Uterus (tissue), 4 donors: ENCODE measurements around the gene PPP1R26. TPM values are rescaled to one million over a fixed set of nuclear protein-coding genes. Genes with fewer than 3 reads are reported as not detected.

Experiments used
- total RNA-seq, 4 donors: library from RNA; depleted of rRNA in 3 of 4; stranded (reverse); fragments of >200 nt in 3 of 4; gene quantifications; one replicate each; pipeline versions ENCODE4 v1.1.0 to v1.2.4, GENCODE V29; 2014 to 2023
- donor health status: DM: yes; HTN: yes; CAD: no.

Gene PPP1R26
- total RNA-seq, 4 donors from 2014 or later, result 3.6 to 16.4 (median 10.6) TPM

Other genes with a start within 250 kb of the PPP1R26 start
- gene MRPS2, start 20.9 kb downstream of the PPP1R26 start, total RNA-seq, result 10 to 100 TPM in 3 of 4 donors, 1 to 10 TPM in 1; 9.7 to 28.2 (median 20.1) TPM
- gene LCN1, start 41.7 kb downstream of the PPP1R26 start, total RNA-seq, result 1 to 10 TPM in 1 of 4 donors, not detected in 3; 2.2 TPM
- gene OBP2A, start 66.3 kb downstream of the PPP1R26 start, total RNA-seq, result not detected
- gene PAEP, start 82.0 kb downstream of the PPP1R26 start, total RNA-seq, result not detected
- not detected for gene GLT6D1, start 159.8 kb downstream of the PPP1R26 start, total RNA-seq
- not detected for gene LCN9, start 183.5 kb downstream of the PPP1R26 start, total RNA-seq
- gene SOHLH1, start 219.7 kb downstream of the PPP1R26 start, total RNA-seq, result not detected
- under 1 TPM in 2 of 4 donors, not detected in 2; 0.28 to 0.52 TPM for gene KCNT1, start 222.4 kb downstream of the PPP1R26 start, total RNA-seq